Stimulated activated CD4-positive, alpha-beta T cell treated with anti-CD3 and anti-CD28 coated beads, Interleukin-15, amount 100 ng/mL, for 1 hour (primary cell): Measurements from ENCODE around the gene RGS12.

Experiments
- DNase-seq, 2 donors: peaks; one replicate each; pipeline ENCODE4 v3.0.0-alpha.2; 2020; ENCODE audit warnings: low read depth in 1 of 2, low spot score in 1 of 2

RGS12 gene

GRCh38 chr4:3292571-3293400 is at the start of gene RGS12:
RGS12 (plus strand) TSS chr4:3293021; CDS start chr4:3316171, 23,150 bp downstream.
- DNase-seq: peak; percentile 71 to 81

- no peak for DNase-seq
These were observed 49.6 kb upstream of the RGS12 start for GRCh38 chr4:3243136-3243780.

- no peak for DNase-seq
These were observed 48.8 kb upstream of the RGS12 start for GRCh38 chr4:3244002-3244401.

- no peak for DNase-seq
These were observed 48.1 kb upstream of the RGS12 start for GRCh38 chr4:3244747-3245146.

GRCh38 chr4:3245676-3246075 is 47.1 kb upstream of the RGS12 start:
- DNase-seq: no peak

- no peak for DNase-seq
These were observed 46.1 kb upstream of the RGS12 start for GRCh38 chr4:3246458-3247398.

- DNase-seq: no peak
These were observed 45.2 kb upstream of the RGS12 start for GRCh38 chr4:3247399-3248177.

- no peak for DNase-seq
These were observed 44.7 kb upstream of the RGS12 start for GRCh38 chr4:3248178-3248480.

- DNase-seq: no peak
These were observed 43.8 kb upstream of the RGS12 start, which contains the start of gene MSANTD1 for GRCh38 chr4:3248811-3249661. MSANTD1 (plus strand) TSS chr4:3249159; CDS start chr4:3249223, 64 bp downstream.

- DNase-seq: no peak
These were observed 42.9 kb upstream of the RGS12 start for GRCh38 chr4:3249711-3250437.

- no peak for DNase-seq
These were observed 42.3 kb upstream of the RGS12 start for GRCh38 chr4:3250438-3250955.

- DNase-seq: no peak
These were observed 41.7 kb upstream of the RGS12 start for GRCh38 chr4:3250956-3251690.

GRCh38 chr4:3251691-3252479 is 40.9 kb upstream of the RGS12 start:
- DNase-seq: no peak

- no peak for DNase-seq
These were observed 40.4 kb upstream of the RGS12 start for GRCh38 chr4:3252480-3252828.

- DNase-seq: no peak
These were observed 39.8 kb upstream of the RGS12 start for GRCh38 chr4:3252831-3253641.

- DNase-seq: no peak
These were observed 39.0 kb upstream of the RGS12 start for GRCh38 chr4:3253808-3254207.
